ENCODE results near the gene NECAP2.
"Not testable (repeated sequence)": the region's sequence is repeated elsewhere in the genome, so short reads cannot be mapped to it uniquely, and the experiment has no call there.

- not testable (repeated sequence) for TF ChIP-seq CTCF (IDR thresholded peaks at IDR 0.05; ENCODE audit: insufficient read depth, low read length); POLR2AphosphoS5 (IDR thresholded peaks at IDR 0.05; ENCODE audit: low read depth); REST (IDR thresholded peaks at IDR 0.05; ENCODE audit: insufficient replicate concordance, low read depth)
These were observed 59.9 kb downstream of the NECAP2 start for GRCh38 chr1:16500466-16500865.
